MM.1S (cell line): Measurements from ENCODE around the gene OR10J4.

Experiments
- DNase-seq: peaks from one replicate; pipeline ENCODE4 v3.0.0-alpha.2; 2015
- H2AFZ ChIP-seq: fragments of 300-600 bp; sonication (generic); 2 replicates; pipeline ENCODE4 v1.6.0; 2016; ENCODE audit warnings: antibody characterized with exemption, low read length
- H3F3A ChIP-seq: fragments of 300-600 bp; sonication (generic); 2 replicates; pipeline ENCODE4 v1.6.1; 2016; ENCODE audit warnings: mild to moderate bottlenecking, antibody characterized with exemption, low read length, moderate library complexity, mixed read lengths; ENCODE audit not compliant: insufficient read depth
- H3K27ac ChIP-seq: fragments of 300-600 bp; sonication (generic); 2 replicates; pipeline ENCODE4 v1.5.1; 2016; ENCODE audit warnings: mild to moderate bottlenecking, low read length
- H3K27me3 ChIP-seq: fragments of 300-600 bp; sonication (generic); replicated peaks from 2 replicates; pipeline ENCODE4 v1.6.0; 2016; ENCODE audit warnings: low read length; ENCODE audit not compliant: insufficient read depth
- H3K36me3 ChIP-seq: fragments of 300-600 bp; sonication (generic); replicated peaks from 2 replicates; pipeline ENCODE4 v1.6.1; 2016; ENCODE audit warnings: mild to moderate bottlenecking, low read length, mixed read lengths; ENCODE audit not compliant: insufficient read depth
- H3K4me1 ChIP-seq: fragments of 300-600 bp; sonication (generic); 2 replicates; pipeline ENCODE4 v1.6.1; 2016; ENCODE audit warnings: low read length, mixed read lengths
- H3K4me2 ChIP-seq: fragments of 300-600 bp; sonication (generic); 2 replicates; pipeline ENCODE4 v1.6.0; 2016; ENCODE audit warnings: low read depth, low read length
- H3K4me3 ChIP-seq: fragments of 300-600 bp; sonication (generic); 2 replicates; pipeline ENCODE4 v1.5.1; 2016; ENCODE audit warnings: low read length, mixed read lengths
- H3K79me2 ChIP-seq: fragments of 300-600 bp; sonication (generic); 2 replicates; pipeline ENCODE4 v1.6.1; 2016; ENCODE audit warnings: mixed run types, low read length, mixed read lengths
- H3K9ac ChIP-seq: fragments of 300-600 bp; sonication (generic); 2 replicates; pipeline ENCODE4 v1.6.1; 2016; ENCODE audit warnings: low read length, mixed read lengths
- H3K9me2 ChIP-seq: fragments of 300-600 bp; sonication (generic); replicated peaks from 2 replicates; pipeline ENCODE4 v1.6.1; 2016; ENCODE audit warnings: mild to moderate bottlenecking, low read length, mixed read lengths; ENCODE audit not compliant: insufficient read depth
- H3K9me3 ChIP-seq: fragments of 300-600 bp; sonication (generic); replicated peaks from 2 replicates; pipeline ENCODE4 v1.6.1; 2016; ENCODE audit warnings: mild to moderate bottlenecking, low read length, mixed read lengths; ENCODE audit not compliant: insufficient read depth
- H4K20me1 ChIP-seq: fragments of 300-600 bp; sonication (generic); 2 replicates; pipeline ENCODE4 v1.6.1; 2016; ENCODE audit warnings: mild to moderate bottlenecking, low read length, moderate library complexity, mixed read lengths; ENCODE audit not compliant: insufficient read depth
- CTCF ChIP-seq: fragments of 300-600 bp; sonication (generic); IDR thresholded peaks from 2 replicates; pipeline ENCODE4 v1.5.1; 2016; ENCODE audit warnings: antibody characterized with exemption, low read length, mixed read lengths
- EZH2 ChIP-seq: fragments of 300-600 bp; sonication (generic); optimal IDR thresholded peaks from 2 replicates; pipeline ENCODE3; 2017; ENCODE audit warnings: low read depth, mild to moderate bottlenecking, antibody characterized with exemption, low read length, mixed read lengths
- EZH2phosphoT487 ChIP-seq: fragments of 300-600 bp; sonication (generic); IDR thresholded peaks from 2 replicates; pipeline ENCODE4 v1.6.1; 2018; ENCODE audit warnings: antibody characterized with exemption, low read length

Gene OR10J4

DNA sequence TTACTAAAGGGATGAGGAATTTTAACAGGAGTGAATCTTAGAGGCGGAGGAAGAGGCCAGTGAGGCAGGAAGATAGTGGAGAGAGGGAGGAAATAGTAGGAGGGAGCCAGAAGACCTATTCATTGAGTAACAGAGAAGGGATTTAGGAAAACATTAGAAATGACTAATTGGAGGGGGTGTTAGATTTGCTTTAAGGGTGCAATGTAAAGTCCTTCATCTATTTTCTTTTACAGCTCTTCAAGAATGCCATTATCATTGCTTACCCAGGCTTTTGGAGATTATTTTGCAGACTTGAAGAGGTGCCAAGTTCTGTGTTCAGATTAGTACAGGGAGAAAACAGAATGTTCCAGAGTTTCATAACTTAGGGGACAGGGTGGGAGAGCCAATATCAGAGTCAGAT lies 41.3 kb downstream of the OR10J4 start:
- H3K27ac ChIP-seq, result no peak overlapping the region
- no peaks in the 10 kb centered on the region for H3K27me3 ChIP-seq
- H3K4me2 ChIP-seq, result no peak overlapping the region
- H3K9me3 ChIP-seq, result no peaks in the 10 kb centered on the region
- no peak overlapping the region for H2AFZ ChIP-seq
- H3K4me1 ChIP-seq, result no peaks in the 10 kb centered on the region
- DNase-seq, result no peak
- H3K4me3 ChIP-seq, result no peak overlapping the region
- H3K79me2 ChIP-seq, result no peaks in the 10 kb centered on the region
- no peaks in the 10 kb centered on the region for H3K9me2 ChIP-seq
- H3K36me3 ChIP-seq, result no peaks in the 10 kb centered on the region
- no peaks in the 10 kb centered on the region for H3F3A ChIP-seq
- no peak overlapping the region for H3K9ac ChIP-seq
- no peaks in the 10 kb centered on the region for H4K20me1 ChIP-seq
- no peak for TF ChIP-seq CTCF
- TF ChIP-seq EZH2, result no peak
- TF ChIP-seq EZH2phosphoT487, result no peak

GRCh38 chr1:159474926-159475325 lies 42.9 kb downstream of the OR10J4 start:
- H3K9me2 ChIP-seq, result no peaks in the 10 kb centered on the region
- no peak overlapping the region for H3K4me3 ChIP-seq
- no peaks in the 10 kb centered on the region for H3K36me3 ChIP-seq
- H3K27ac ChIP-seq, result no peak overlapping the region
- DNase-seq, result no peak
- no peaks in the 10 kb centered on the region for H3K4me1 ChIP-seq
- no peaks in the 10 kb centered on the region for H3F3A ChIP-seq
- H3K9me3 ChIP-seq, result no peaks in the 10 kb centered on the region
- TF ChIP-seq EZH2, result no peak
- TF ChIP-seq CTCF, result no peak
- no peak for TF ChIP-seq EZH2phosphoT487
- H3K27me3 ChIP-seq, result no peaks in the 10 kb centered on the region
- no peaks in the 10 kb centered on the region for H3K79me2 ChIP-seq
- H3K9ac ChIP-seq, result no peak overlapping the region
- no peaks in the 10 kb centered on the region for H4K20me1 ChIP-seq
- no peak overlapping the region for H2AFZ ChIP-seq
- H3K4me2 ChIP-seq, result no peak overlapping the region
